NCI-H187 treated with DMSO at 0.1 percent for 48 hours (cell line): ENCODE measurements around the gene OPA1.
"Not testable (repeated sequence)": the region's sequence is repeated elsewhere in the genome, so short reads cannot be mapped to it uniquely, and the experiment has no call there.

Experiments
- DNase-seq: peaks from one replicate; lab custom pipeline; 2025; lab: John Stamatoyannopoulos, UW

OPA1 gene

DNA sequence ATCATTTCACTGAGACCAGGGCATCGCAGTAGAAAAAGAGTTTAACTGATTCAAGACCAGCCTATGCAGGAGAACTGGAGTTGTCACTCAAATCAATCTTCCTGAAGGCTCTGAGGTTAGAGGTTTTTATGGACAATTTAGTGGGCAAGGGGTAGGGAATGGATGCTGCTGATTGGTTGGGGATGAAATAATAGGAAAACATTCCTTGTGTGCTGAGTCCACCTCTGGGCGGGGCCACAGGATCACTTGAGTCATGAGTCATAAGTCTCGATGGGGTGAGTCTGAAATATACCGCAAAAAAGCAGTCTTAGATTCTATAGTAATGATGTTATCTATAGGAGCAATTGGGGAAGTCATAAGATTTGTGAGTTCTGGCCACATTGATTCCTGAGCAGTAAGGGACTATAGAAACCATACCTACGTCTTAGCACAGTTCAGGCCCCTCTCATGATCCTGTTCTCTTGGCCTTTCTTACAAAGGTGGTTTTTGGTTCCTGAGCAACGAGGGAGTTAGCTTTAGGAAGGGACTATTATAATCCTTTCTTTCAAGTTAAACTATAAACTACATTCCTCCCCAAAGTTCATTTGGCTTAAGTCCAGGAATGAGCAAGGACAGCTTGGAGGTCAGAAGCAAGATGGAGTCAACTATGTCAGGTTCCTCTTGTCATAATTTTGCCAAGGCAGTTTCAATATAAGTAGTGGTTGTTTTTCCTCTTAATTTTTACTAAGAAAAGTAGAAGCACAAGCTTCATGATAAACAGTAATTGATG lies 2.7 kb upstream of the OPA1 start:
- DNase-seq, result no peak

DNA sequence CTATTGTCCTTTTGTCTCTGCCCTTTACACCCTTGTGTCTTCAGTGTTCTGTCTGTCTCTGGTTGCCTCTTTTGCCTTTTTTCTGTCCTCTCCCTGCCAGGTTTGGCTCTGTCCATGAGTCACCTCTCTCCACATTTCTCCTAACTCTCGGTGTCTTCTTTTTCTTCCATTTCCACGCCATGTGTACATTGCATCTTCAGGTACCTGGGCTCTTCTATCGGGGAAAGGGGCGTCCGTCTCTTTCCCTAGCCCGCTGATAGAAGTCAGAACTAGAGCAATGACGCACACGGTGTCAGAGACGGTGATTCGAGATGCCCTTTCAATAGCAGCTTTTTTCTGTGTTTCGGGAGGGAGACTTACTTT lies 641 bp downstream of the OPA1 start:
- DNase-seq, result no peak

DNA sequence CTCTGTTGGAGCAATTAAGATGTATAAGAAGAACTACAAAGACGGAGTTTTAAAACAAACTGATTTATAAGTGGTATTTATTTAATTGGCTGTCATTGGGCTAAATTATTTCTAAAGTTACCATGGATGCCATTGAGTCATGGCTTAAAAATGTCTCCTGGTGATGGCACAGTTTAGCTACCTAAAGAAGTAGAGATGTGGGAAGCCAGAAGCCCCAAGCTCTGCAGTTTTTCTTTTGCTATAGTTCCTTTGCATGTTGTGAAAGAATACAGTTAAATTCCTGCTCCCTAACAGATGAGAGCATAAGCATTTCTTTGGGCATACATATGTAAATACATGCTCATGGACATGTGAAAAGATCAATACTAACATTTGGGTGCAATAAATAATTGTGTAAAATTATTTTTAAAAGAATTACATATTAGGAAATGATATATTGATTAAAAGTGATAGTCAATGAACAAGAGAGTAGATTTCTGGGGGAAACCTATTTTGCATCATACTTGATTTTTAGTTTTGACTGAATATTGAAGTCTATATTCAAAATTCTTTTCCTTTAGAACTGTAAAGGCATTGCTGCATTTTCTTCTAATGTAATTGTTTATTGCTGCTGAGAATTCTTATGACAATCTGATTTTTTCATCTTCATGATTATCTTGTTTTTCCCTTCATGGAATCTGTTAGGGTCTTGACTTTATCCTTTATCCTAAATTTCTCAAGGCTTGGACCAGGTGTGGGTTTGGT lies 2.1 kb downstream of the OPA1 start:
- no peak for DNase-seq

DNA sequence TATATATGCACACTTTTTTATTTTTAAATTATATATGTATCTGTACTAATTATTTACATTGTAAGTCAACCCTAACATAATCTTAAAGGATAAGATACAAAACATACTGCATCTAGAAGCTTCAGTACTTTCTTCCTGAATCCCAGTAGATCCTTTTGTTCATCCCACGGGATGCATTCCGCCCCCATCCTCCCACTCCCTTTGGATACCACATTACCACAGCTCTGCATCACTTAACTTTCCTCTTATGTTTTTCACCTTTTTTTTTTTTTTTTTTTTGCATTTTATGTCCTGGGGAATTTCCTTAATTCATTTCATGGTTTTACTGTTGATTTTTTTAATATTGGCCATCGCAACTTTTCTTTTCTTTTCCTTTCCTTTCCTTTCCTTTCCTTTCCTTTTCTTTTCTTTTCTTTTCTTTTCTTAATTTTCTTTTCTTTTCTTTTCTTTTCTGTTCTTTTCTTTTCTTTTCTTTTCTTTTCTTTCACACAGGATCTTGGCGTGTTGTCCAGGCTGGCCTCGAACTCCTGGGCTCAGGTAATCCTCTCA lies 3.0 kb downstream of the OPA1 start:
- no peak for DNase-seq

DNA sequence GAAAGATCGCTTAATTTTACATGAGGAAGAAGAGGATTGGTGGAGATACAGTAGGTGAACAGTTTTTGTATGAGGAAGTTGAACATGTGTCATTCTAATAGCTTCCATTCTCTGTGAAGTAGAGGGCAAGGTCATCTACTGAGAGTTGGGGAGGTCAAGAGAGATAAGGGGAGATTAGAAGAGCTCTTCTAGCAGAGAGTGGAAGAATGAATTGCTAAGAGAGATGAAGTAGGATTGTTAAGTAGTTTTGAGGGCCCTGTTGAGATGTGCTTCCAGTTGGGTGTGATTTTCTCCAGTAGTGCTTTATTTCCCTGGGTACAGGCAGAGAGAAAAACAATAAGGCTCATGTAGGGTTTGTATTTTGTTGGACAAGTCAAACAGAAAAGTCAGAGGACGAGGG lies 5.2 kb downstream of the OPA1 start:
- DNase-seq, result no peak

DNA sequence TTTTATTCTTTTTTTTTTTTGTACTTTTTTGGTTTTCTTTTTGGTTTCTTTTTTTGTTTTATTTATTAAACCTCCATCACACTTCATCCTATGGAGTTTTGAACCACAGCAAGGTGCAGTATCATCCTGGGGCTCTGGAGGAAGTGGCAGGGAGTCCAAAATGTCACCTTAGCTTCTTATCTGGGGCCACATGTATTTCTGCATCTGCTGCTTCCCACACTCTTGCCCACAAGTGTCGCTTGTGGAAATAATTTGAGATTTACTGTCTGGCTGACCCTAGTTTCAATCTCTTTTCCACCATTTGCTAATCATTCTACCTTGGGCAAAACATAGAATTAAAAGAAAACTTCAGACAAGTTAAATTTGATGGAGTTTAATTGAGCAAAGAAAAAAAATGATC lies 6.4 kb downstream of the OPA1 start:
- no peak for DNase-seq

DNA sequence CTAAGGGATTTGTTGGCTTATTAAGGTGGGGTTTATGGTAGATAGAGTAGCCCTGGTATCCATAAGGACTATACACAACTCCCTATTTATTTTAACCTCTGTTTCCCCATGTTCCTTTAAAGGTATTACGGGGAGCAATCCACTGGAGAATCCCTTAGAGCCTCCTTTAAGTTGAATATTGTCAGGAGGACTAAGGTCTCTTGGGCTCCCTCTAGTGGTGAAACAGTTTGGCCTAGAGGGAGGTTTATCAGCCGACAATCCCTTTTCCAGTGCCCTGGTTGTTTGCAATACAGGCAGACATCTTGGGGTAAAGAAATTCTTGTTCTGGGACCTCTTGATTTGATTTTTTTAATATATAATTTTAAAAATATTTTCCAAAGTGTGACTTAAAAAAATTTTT lies 12.9 kb downstream of the OPA1 start:
- no peak for DNase-seq

DNA sequence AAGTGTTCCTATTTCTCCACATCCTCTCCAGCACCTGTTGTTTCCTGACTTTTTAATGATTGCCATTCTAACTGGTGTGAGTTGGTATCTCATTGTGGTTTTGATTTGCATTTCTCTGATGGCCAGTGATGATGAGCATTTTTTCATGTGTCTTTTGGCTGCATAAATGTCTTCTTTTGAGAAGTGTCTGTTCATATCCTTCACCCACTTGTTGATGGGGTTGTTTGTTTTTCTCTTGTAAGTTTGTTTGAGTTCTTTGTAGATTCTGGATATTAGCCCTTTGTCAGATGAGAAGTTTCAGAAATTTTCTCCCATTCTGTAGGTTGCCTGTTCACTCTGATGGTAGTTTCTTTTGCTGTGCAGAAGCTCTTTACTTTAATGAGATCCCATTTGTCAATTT lies 13.9 kb downstream of the OPA1 start:
- DNase-seq, result not testable (repeated sequence)

DNA sequence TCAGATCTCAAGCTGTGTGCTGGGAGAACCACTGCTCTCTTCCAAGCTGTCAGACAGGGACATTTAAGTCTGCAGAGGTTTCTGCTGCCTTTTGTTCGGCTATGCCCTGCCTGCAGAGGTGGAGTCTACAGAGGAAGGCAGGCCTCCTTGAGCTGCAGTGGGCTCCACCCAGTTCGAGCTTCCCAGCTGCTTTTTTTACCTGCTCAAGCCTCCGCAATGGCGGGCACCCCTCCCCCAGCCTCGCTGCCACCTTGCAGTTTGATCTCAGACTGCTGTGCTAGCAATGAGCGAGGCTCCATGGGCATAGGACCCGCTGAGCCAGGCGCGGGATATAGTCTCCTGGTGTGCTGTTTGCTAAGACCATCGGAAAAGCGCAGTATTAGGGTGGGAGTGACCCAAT lies 17.5 kb downstream of the OPA1 start:
- not testable (repeated sequence) for DNase-seq

DNA sequence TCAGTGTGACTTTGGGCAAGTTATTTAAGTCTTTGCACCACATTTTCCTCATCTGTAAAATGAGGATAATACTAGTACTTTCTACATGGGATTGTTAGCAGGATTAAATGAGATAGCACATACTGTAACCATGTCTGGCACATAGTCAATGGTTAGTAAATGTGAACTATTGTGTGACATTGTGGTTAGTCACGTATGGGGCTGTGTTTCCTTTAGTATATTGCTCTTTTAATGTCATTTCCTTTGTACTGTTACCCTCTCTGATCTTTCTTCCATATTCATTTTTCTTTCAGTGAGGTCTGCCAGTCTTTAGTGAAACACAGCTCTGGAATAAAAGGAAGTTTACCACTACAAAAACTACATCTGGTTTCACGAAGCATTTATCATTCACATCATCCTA lies 21.4 kb downstream of the OPA1 start:
- no peak for DNase-seq

DNA sequence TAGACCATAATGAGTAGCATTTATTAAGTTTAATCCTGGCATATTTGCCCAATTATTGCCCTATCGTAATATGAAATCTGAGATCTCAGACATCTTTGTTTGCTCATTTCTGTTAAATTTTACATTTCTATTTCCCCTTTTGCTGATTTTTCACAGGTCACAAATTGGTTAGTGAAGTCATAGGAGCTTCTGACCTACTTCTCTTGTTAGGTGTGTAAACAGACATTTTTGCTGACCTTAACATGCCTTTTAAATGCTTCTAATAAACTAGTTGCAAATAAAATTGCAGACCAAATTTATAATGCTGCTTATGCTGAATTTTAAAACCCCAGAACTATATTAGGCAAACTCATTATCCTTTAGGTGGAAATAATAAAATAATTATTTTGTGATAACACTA lies 24.6 kb downstream of the OPA1 start:
- no peak for DNase-seq

DNA sequence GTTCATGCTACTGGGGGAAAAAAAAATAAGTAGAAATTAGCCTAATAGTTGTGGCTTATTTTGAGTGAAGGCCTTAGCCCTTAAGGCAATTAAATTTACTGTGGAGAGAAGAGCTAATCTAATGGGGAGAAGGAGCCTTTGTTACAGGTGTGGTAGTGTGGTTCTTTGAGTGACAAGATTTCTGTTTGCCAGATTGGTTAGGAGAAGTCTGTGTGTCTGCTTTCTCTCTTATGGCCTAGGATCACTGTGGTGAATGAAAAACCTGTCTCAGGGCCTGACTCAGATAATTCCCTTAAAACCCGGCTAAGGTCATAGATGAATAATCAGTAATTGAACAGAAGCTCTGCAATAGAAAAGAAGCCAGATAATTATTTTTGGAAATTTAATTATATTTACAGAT lies 27.0 kb downstream of the OPA1 start:
- no peak for DNase-seq

DNA sequence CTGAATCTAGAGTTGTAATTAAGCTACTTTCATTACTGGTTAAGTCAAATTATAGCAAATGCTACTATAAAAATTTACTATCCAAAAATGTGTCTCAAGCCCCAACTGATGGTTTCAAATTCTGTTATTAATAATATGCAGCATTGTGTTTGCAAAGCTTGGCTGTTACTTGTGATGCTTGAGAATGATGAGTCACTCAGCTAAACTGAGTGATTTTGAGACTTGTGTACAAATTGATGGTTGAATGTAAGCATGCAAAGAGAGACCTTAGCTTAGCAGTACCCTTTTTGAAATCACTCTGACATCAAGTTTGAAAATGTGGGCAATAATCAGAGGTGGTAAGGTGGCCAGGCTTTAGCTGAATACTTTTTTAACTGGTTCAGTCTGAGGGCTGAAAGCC lies 27.6 kb downstream of the OPA1 start:
- no peak for DNase-seq

DNA sequence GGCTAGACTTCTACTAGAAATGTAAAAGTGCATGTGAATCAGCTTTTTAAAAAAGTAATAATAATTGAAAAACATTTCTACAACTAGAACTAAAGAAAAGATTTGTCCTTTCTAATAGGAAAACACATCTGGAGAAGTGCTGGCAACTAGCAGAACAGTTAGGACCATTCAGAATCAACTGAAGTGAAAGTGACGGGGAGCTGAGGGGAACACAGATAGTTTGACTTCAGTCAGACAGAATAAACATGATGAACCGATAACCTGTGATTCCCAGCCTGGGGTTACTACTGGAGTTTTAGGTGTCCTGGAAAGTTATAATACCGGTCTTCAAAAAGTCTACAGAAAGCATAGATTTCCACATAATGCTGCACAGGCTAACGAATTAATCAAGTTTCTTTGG lies 28.1 kb downstream of the OPA1 start:
- no peak for DNase-seq

DNA sequence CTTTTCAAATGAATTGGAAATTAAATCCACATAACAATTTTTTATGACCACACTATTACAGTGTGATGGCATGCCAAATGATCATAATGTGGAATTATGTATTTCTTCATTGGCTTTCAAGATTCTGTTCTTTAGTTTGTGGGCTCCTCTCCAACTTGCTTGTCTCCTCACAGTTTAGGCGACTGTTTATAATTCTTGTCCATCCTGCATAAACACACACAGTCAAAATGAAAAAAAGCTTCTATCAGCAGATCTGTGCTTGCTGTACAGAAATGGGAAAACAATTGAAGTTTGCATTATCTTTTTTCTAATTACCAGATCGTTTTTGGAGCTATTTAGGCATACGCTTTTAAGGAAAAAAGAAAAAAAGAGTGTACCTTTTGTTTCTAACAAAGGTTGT lies 37.0 kb downstream of the OPA1 start:
- no peak for DNase-seq

DNA sequence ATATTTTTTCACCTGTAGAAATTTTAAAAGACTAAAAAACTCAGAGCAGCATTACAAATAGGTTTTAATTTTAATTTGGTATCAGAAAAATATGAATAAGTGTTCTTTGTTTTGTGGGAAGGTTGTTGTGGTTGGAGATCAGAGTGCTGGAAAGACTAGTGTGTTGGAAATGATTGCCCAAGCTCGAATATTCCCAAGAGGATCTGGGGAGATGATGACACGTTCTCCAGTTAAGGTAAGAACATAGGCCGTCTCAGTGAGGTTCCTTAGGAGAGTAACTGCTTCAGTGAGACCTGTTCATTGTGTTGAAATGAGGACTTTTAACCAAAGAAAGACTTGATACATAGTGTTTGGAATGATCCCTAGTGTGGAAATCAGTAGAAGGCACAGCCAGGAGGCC lies 44.8 kb downstream of the OPA1 start:
- no peak for DNase-seq

DNA sequence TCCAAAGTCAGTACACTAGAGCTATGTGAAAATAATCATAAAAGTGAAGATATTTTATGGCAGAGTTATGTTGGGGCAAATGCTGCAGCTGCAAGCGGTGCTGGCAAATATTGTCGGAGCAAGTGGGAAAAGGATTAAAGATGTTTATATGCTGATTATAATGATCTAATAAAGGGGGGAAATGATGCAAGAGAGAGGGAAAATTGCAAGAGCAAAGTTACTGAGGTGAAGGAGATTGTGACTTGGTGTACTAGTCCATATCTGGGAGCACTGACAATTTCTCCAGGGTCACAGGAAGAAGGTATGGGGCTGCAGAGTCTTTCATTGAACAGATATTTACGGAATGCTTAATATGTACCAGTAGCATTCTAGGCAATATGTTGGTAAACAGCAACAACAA lies 45.8 kb downstream of the OPA1 start:
- DNase-seq, result no peak

DNA sequence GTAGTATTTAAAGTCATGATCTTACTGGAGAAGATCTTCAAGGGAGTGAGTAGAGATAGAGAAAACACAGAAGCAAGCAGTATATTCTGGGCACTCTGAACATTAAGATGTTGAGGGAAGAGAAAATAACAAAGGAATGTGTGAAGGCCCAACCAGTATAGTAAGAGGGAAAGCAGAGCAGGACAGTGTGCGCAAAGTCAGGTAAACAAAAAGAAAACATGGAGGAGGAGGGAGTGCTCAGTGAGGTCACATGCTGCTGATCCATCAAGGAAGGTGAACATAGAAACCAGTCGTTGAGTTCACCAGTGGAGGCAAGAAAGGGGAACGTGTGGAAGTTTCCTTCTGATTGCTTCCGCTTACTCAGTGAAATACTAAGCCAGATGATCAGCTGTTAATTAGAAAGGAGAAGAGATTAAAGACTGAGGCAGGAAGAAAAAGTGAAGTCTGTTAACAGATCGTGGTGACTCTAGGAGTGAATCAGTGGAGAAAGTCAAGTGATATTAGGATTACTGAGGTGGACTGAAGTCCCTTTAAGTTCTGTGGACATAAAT lies 47.2 kb downstream of the OPA1 start:
- no peak for DNase-seq

DNA sequence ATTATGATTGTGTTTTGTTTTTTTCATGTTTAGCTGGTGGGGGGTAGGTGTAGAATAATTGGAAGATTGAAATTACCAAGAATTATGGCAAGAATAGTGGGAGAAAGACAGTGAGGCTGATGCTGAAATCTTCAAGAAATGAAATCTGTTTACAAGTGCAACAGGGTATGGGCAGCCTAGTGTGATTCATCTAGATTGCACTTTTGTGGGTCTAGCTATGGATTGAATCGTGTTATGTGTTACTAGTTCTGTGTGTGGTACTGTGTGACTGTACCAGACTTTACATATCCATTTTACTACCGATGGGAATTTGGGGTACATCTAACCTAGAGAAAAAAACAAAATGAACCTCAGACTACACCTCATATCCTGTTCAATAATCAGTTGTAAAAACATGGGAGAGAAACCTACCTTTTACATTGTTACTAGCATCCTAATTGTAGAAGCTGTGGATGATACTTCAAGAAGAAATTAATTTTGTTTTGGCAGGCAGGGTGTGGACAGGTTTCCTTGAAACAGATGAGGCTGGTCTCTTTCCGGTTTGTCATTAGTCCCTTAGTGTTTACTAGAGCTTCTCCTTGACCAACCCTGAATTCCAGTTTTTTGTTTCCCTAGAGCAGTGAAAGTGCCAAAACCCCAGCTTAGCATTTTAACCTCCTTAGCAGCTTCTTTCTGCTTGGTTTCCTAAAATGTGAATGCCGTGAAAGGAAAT lies 47.9 kb downstream of the OPA1 start:
- DNase-seq, result no peak

DNA sequence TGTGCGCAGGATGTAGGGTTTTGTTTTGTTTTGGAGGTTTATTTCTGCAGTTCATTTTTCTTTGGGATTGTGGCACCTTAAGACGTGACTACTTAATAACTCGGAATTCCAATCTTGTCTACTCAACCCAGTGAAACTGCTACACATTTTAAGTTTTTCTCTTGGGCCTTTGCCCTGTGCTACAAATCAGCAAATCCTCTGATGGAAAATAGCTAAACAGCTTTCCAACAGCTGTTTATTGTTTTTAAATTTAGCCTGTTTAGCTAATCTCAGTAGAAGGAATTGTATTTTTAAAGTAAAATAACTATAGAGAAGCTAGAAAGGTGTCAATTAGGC lies 48.4 kb downstream of the OPA1 start:
- no peak for DNase-seq

DNA sequence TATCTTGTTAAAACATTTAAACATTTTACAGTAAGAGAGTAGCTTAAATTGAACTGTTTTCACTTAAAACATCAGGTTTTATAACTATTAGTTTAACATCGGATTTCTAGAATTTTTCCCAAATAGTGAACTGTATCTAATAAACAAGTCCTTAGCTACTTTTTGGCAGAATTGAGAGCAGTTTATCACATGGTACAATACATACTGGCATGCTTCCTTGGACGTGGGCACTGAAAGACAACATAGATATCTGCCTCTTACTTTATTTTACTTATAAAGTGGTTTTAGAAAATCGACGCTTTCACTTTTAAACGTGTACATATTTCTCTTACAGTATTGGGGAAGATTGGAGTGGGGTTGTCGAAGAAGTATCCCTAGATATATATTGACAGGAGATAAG lies 52.8 kb downstream of the OPA1 start:
- no peak for DNase-seq

DNA sequence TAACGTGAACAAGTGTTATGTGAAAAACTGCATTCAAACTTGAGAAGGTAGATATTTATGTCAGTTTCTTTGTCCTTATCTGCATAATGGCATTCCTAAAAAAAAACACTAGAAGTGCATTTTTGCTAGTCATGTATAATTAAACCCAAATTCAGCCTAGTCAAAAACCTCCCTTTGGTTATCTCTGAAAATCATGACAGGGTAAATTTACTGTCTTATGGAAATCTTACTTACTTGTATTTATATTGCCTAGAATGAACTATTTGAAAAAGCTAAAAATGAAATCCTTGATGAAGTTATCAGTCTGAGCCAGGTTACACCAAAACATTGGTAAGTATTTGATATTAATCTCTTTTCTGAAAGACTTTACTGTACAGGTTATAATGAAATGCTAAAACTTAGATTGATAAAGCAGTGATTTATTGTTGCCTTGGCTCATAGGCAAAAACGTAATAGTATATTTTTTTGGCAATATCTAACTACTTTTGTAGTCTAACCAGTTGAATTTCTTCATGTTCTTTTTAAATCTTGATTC lies 55.6 kb downstream of the OPA1 start:
- DNase-seq, result no peak

DNA sequence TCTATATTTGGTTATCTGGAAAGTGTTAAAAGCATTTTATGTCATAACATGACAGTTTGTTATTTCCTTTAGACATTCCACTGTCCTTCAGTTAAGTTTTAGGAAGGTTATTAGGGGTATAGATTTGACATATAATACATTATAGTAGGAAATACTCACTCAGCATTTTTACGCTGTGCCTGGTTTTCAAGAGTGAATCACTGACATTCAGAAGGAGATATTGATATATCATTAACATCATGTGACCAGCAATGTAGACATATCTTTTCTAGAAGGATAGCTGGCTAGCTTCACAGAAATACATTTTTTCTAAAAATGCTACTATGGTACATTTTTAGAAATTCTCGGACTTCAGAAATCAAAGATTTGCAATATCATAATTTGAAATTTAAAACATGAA lies 57.6 kb downstream of the OPA1 start:
- no peak for DNase-seq
